Measurements from ENCODE around the gene FREY1. TPM values are rescaled to one million over a fixed set of nuclear protein-coding genes. Genes with fewer than 3 reads are reported as not detected.

Gene FREY1
- total and polyA plus RNA-seq, 9 of the 15 experiments (the other 6 are each of a cell fraction or from before 2014, with no cell fraction given) = 0.25 to 1.5 (median 1.1) TPM; not detected in 5

GRCh38 chr11:45917623-45918330 is 10.7 kb upstream of the FREY1 start, which contains the start of gene PEX16 (continued):
- peak; percentile 40; the same call in 1 of the 2 replicates for TF ChIP-seq ZBTB12 (CRISPR knock-in tag; IDR thresholded peaks at IDR 0.05)
- TF ChIP-seq KLF6 (CRISPR knock-in tag; IDR thresholded peaks at IDR 0.05; ENCODE audit: borderline replicate concordance) = no peak
- TF ChIP-seq ELK1 (CRISPR knock-in tag; IDR thresholded peaks at IDR 0.05) = no peak
- no peak for TF ChIP-seq ZNF395 (CRISPR knock-in tag; IDR thresholded peaks at IDR 0.05)
- TF ChIP-seq MYC (IDR thresholded peaks at IDR 0.05; ENCODE audit: low read depth, low read length) = peak; percentile 44; the same call in 1 of the 2 replicates
- no peak for TF ChIP-seq MYC (CRISPR knock-in tag; IDR thresholded peaks at IDR 0.05; ENCODE audit: borderline replicate concordance, low read depth)
- TF ChIP-seq USF1 (CRISPR knock-in tag; IDR thresholded peaks at IDR 0.05) = no peak
- peak; percentile 82 for TF ChIP-seq MEIS2 (IDR thresholded peaks at IDR 0.05; ENCODE audit: partially characterized antibody)
- no peak for TF ChIP-seq NFRKB (IDR thresholded peaks at IDR 0.05; ENCODE audit: low read depth)
- no peak for TF ChIP-seq ARID2 (IDR thresholded peaks at IDR 0.05)
- TF ChIP-seq ZFP91 (CRISPR knock-in tag; IDR thresholded peaks at IDR 0.05) = no peak
- no peak for TF ChIP-seq NONO (IDR thresholded peaks at IDR 0.05; ENCODE audit: low read depth in 2 of 2, low read length in 1 of 2)
- TF ChIP-seq ZNF785 (CRISPR knock-in tag; IDR thresholded peaks at IDR 0.05) = no peak
- TF ChIP-seq FOXA1 (IDR thresholded peaks at IDR 0.05; ENCODE audit: borderline replicate concordance) = no peak
- TF ChIP-seq NRF1 (conservative IDR thresholded peaks at IDR 0.05 in 1 of 2, IDR thresholded peaks at IDR 0.05 in 1 of 2) = peak; percentile 96 to 97
- peak; percentile 89 for TF ChIP-seq NR2C2 (CRISPR knock-in tag; IDR thresholded peaks at IDR 0.05)
- peak; percentile 96 for TF ChIP-seq NR2C2 (tag; IDR thresholded peaks at IDR 0.05)
- TF ChIP-seq ZNF766 (CRISPR knock-in tag; conservative IDR thresholded peaks at IDR 0.05) = peak; percentile 74; the same call in 1 of the 2 replicates
- no peak for TF ChIP-seq USF2 (CRISPR knock-in tag; IDR thresholded peaks at IDR 0.05)
- no peak for TF ChIP-seq ZFP36 (IDR thresholded peaks at IDR 0.05; ENCODE audit: low read depth, low read length, partially characterized antibody)
- TF ChIP-seq CREBBP (IDR thresholded peaks at IDR 0.05; ENCODE audit: low read depth, low read length) = no peak

Measured in K562 (cell line).